NCI-H774 (cell line): ENCODE results near the gene SENP7.
"Not testable (repeated sequence)": the region's sequence is repeated elsewhere in the genome, so short reads cannot be mapped to it uniquely, and the experiment has no call there.

Experiments
- DNase-seq: peaks from one replicate; lab custom pipeline; 2025; lab: John Stamatoyannopoulos, UW

The SENP7 gene

GRCh38 chr3:101521211-101521701, 8.2 kb upstream of the SENP7 start:
- no peak for DNase-seq

GRCh38 chr3:101519685-101520365, 6.8 kb upstream of the SENP7 start:
- no peak for DNase-seq

- DNase-seq, result no peak
These were observed 5.4 kb upstream of the SENP7 start for GRCh38 chr3:101518421-101518871.

- no peak for DNase-seq
These were observed 491 bp upstream of the SENP7 start for GRCh38 chr3:101513419-101513986.

GRCh38 chr3:101512396-101512645, 691 bp downstream of the SENP7 start:
- DNase-seq, result no peak

GRCh38 chr3:101509811-101510210, 3.2 kb downstream of the SENP7 start:
- DNase-seq, result no peak

- no peak for DNase-seq
These were observed 3.7 kb downstream of the SENP7 start for GRCh38 chr3:101509281-101509680.

- no peak for DNase-seq
These were observed 11.2 kb downstream of the SENP7 start for GRCh38 chr3:101501783-101502182.

- no peak for DNase-seq
These were observed 12.8 kb downstream of the SENP7 start for GRCh38 chr3:101500208-101500607.

GRCh38 chr3:101497803-101498202, 15.2 kb downstream of the SENP7 start:
- DNase-seq, result no peak

- no peak for DNase-seq
These were observed 17.5 kb downstream of the SENP7 start for GRCh38 chr3:101495552-101495951.

- no peak for DNase-seq
These were observed 28.0 kb downstream of the SENP7 start for GRCh38 chr3:101484805-101485620.

GRCh38 chr3:101478980-101479379, 34.0 kb downstream of the SENP7 start:
- no peak for DNase-seq

- DNase-seq, result not testable (repeated sequence)
These were observed 38.0 kb downstream of the SENP7 start for GRCh38 chr3:101474841-101475552.

GRCh38 chr3:101468676-101469075, 44.3 kb downstream of the SENP7 start:
- not testable (repeated sequence) for DNase-seq

GRCh38 chr3:101467310-101467663, 45.7 kb downstream of the SENP7 start:
- DNase-seq, result not testable (repeated sequence)

- no peak for DNase-seq
These were observed 46.3 kb downstream of the SENP7 start for GRCh38 chr3:101466465-101467309.

- no peak for DNase-seq
These were observed 48.8 kb downstream of the SENP7 start for GRCh38 chr3:101464235-101464634.

- DNase-seq, result no peak
These were observed 51.6 kb downstream of the SENP7 start for GRCh38 chr3:101461451-101461850.

- DNase-seq, result no peak
These were observed 54.6 kb downstream of the SENP7 start for GRCh38 chr3:101458387-101458786.

- DNase-seq, result no peak
These were observed 58.4 kb downstream of the SENP7 start for GRCh38 chr3:101454629-101455028.

GRCh38 chr3:101453961-101454360, 59.1 kb downstream of the SENP7 start:
- no peak for DNase-seq
